HPDE6-E6E7 (cell line): ENCODE results near the gene RPA3.

Experiments used
- DNase-seq: peaks from one replicate; pipeline ENCODE4 v3.0.0; 2011; ENCODE audit warnings: missing footprints; ENCODE audit errors: extremely low spot score

RPA3 gene

GRCh38 chr7:7607010-7607409 is 111.4 kb downstream of the RPA3 start:
- DNase-seq = no peak

GRCh38 chr7:7596176-7596575 is 122.2 kb downstream of the RPA3 start:
- no peak for DNase-seq

- no peak for DNase-seq
Observed at GRCh38 chr7:7595451-7595850, 123.0 kb downstream of the RPA3 start.
